K562 (cell line): Measurements from ENCODE around the gene CPN2. TPM values are rescaled to one million over a fixed set of nuclear protein-coding genes. Genes with fewer than 3 reads are reported as not detected.

Source experiments
- ATAC-seq: fragments of 200-7000 bp; cut with Tn5 transposase; 3 replicates; pipeline ENCODE4 v1.9.1; 2020; ENCODE audit warnings: moderate library complexity
- BruUV-seq: library from RNA; stranded (reverse); fragments of 400-500 nt; replicated peaks from 2 replicates; lab custom pipeline; 2021; lab: Mats Ljungman, UMichigan
- CTCF ChIA-PET: fragments of 300-600 bp; formaldehyde crosslinking; extraction: SDS; loops from one replicate; lab custom pipeline; 2021; ENCODE audit warnings: low intra/inter-chr PET ratio; lab: Yijun Ruan, JAX
- POLR2A ChIA-PET: fragments of 300-600, 350-650 bp; sonication (Branson Sonifier 250); formaldehyde crosslinking; extraction: SDS; loops from one replicate; lab custom pipeline; 2021; ENCODE audit warnings: antibody characterized with exemption, inconsistent platforms; lab: Yijun Ruan, JAX
- DNase-seq, 4 experiments: peaks; one replicate each; pipeline versions ENCODE4 v3.0.0 to v3.0.0-alpha.2; 2011 to 2018; ENCODE audit warnings: low spot score in 3 of 4, mixed read lengths in 3 of 4; ENCODE audit errors: extremely low read depth in 1 of 4
- FAIRE-seq: peaks from 2 replicates; lab custom pipeline; 2011; peaks lifted over from hg19 to GRCh38; lab: Jason Lieb, UNC
- H2AFZ ChIP-seq: 2 replicates; pipeline ENCODE4 v1.6.0; 2011; ENCODE audit warnings: low read depth, low read length, control low read depth, inconsistent platforms
- H3K27ac ChIP-seq: fragments of 200-600 bp; 3 replicates; pipeline ENCODE4 v1.8.0; 2011; ENCODE audit warnings: low read depth, mild to moderate bottlenecking, control low read depth, inconsistent platforms, low read length, moderate library complexity, mixed read lengths; ENCODE audit errors: extremely low read depth
- H3K27me3 ChIP-seq, 2 experiments: fragments of 300-600 bp in 1 of 2; 2 replicates in 1 of 2; 3 replicates in 1 of 2; pipeline versions ENCODE4 v1.6.0 to v1.8.0; 2011; ENCODE audit warnings: inconsistent platforms in 2 of 2, low read length in 2 of 2, mild to moderate bottlenecking in 1 of 2, mixed read lengths in 1 of 2, moderate library complexity in 1 of 2; ENCODE audit not compliant: control insufficient read depth in 2 of 2, insufficient read depth in 2 of 2
- H3K36me3 ChIP-seq: fragments of 300-600 bp; 3 replicates; pipeline ENCODE4 v1.8.0; 2011; ENCODE audit warnings: mild to moderate bottlenecking, low read length, inconsistent platforms; ENCODE audit not compliant: control insufficient read depth, insufficient read depth
- H3K4me1 ChIP-seq, 2 experiments: fragments of 200-600 bp in 1 of 2; replicated peaks in 1 of 2; 2 replicates in 1 of 2; 3 replicates in 1 of 2; pipeline versions ENCODE4 v1.5.1 to v1.8.0; 2011; ENCODE audit warnings: inconsistent platforms in 2 of 2, low read length in 2 of 2, mild to moderate bottlenecking in 1 of 2, mixed read lengths in 1 of 2, moderate library complexity in 1 of 2; ENCODE audit not compliant: control insufficient read depth in 2 of 2, insufficient read depth in 2 of 2
- H3K4me2 ChIP-seq: 2 replicates; pipeline ENCODE4 v1.6.1; 2011; ENCODE audit warnings: low read length, control low read depth, inconsistent platforms, mixed read lengths; ENCODE audit not compliant: insufficient read depth
- H3K4me3 ChIP-seq: fragments of 200-600 bp; sonication (generic), shearing (Covaris generic); 2 replicates; pipeline ENCODE4 v1.5.1; 2016; ENCODE audit warnings: control low read depth, inconsistent platforms
- H3K79me2 ChIP-seq: fragments of 200-600 bp; 3 replicates; pipeline ENCODE4 v1.8.0; 2011; ENCODE audit warnings: low read length, inconsistent platforms; ENCODE audit not compliant: control insufficient read depth, insufficient read depth
- H3K9ac ChIP-seq, 2 experiments: 2 replicates each; pipeline versions ENCODE4 v1.6.0 to v1.6.1; 2011; ENCODE audit warnings: low read depth in 2 of 2, low read length in 2 of 2, control low read depth in 1 of 2, inconsistent platforms in 1 of 2, mild to moderate bottlenecking in 1 of 2, mixed read lengths in 1 of 2; ENCODE audit not compliant: insufficient read depth in 1 of 2
- H3K9me1 ChIP-seq: one replicate; pipeline ENCODE4 v1.6.0; 2011; ENCODE audit warnings: inconsistent platforms, mild to moderate bottlenecking, low read length, moderate library complexity; ENCODE audit not compliant: control insufficient read depth, insufficient read depth
- H3K9me3 ChIP-seq: replicated peaks from 2 replicates; pipeline ENCODE4 v1.5.1; 2011; ENCODE audit warnings: low read depth, low read length, inconsistent platforms; ENCODE audit not compliant: control insufficient read depth, insufficient read depth
- H4K20me1 ChIP-seq: replicated peaks from 2 replicates; pipeline ENCODE4 v1.6.1; 2011; ENCODE audit warnings: low read length, inconsistent platforms, mixed read lengths; ENCODE audit not compliant: control insufficient read depth, insufficient read depth
- ARID3A ChIP-seq: IDR thresholded peaks from 2 replicates; pipeline ENCODE4 v1.6.1; 2012; ENCODE audit warnings: low read depth, low read length, improper control_type of control experiment, borderline replicate concordance
- ESRRA ChIP-seq: fragments of 450-650 bp; IDR thresholded peaks from 2 replicates; pipeline ENCODE4 v1.6.1; 2014; ENCODE audit warnings: low read depth, mild to moderate bottlenecking, moderate library complexity, borderline replicate concordance
- HMG20B ChIP-seq: fragments of 250-450 bp; sonication (Bioruptor Pico); IDR thresholded peaks from 2 replicates; pipeline ENCODE4 v1.5.0; 2021; ENCODE audit warnings: mild to moderate bottlenecking
- SPI1 ChIP-seq: IDR thresholded peaks from 2 replicates; pipeline ENCODE4 v1.6.1; 2011; ENCODE audit warnings: low read depth, low read length, control low read depth, borderline replicate concordance
- USF1 ChIP-seq: sonication (generic); formaldehyde crosslinking; IDR thresholded peaks from 2 replicates; pipeline ENCODE4 v1.9.0; 2022; ENCODE audit warnings: mild to moderate bottlenecking, missing genetic modification reagents
- USF2 ChIP-seq: sonication (generic); formaldehyde crosslinking; IDR thresholded peaks from 2 replicates; pipeline ENCODE4 v1.5.0; 2020; ENCODE audit warnings: missing genetic modification reagents
- ZBTB7A ChIP-seq: IDR thresholded peaks from 2 replicates; pipeline ENCODE4 v1.6.1; 2011; ENCODE audit warnings: low read depth, mild to moderate bottlenecking, low read length, moderate library complexity, borderline replicate concordance; ENCODE audit not compliant: control insufficient read depth
- ZZZ3 ChIP-seq: fragments of 450-650 bp; IDR thresholded peaks from 2 replicates; pipeline ENCODE4 v1.6.1; 2016; ENCODE audit warnings: antibody characterized with exemption, mild to moderate bottlenecking, moderate library complexity
- WGBS: fragments of 100-300 bp; shearing (Covaris generic); methylation state at CpG from one replicate; pipeline ENCODE4 v1.1.6; 2016; ENCODE audit warnings: low coverage, mixed read lengths; ENCODE audit not compliant: insufficient coverage; ENCODE audit errors: missing lambda C conversion rate; 5-methylcytosine and 5-hydroxymethylcytosine counted together
- in situ Hi-C: fragments of 300-500 bp; cut with MboI; formaldehyde crosslinking; loops from 4 replicates; pipeline ENCODE4 v1.15.0; 2018; ENCODE audit warnings: inconsistent platforms, mixed read lengths
- intact Hi-C: fragments of 100-400 bp; cut with micrococcal nuclease; formaldehyde crosslinking; loops from 2 replicates; pipeline ENCODE4 v1.14.2; 2022
- polyA plus RNA-seq, 8 experiments: library from polyadenylated mRNA; depleted of rRNA in 4 of 8; stranded (reverse) in 5 of 8; unstranded in 3 of 8; fragments of >200 nt; fragmentation: Nextera tagmentation in 2 of 8; fragmentation: Illumina TruSeq in 1 of 8; extraction: Ambion mirVana in 2 of 8; extraction: Trizol in 1 of 8; gene quantifications; 2 replicates each; pipeline versions ENCODE4 v1.2.1 to v1.2.3, GENCODE V29; 2011 to 2014; ENCODE audit warnings: inconsistent platforms in 1 of 8, missing spikeins in 1 of 8
- total RNA-seq, 7 experiments: library from RNA; depleted of rRNA in 6 of 7; stranded (reverse); fragments of >200 nt in 6 of 7; fragmentation: Illumina TruSeq in 2 of 7; extraction: Trizol in 2 of 7; gene quantifications; 2 replicates each; pipeline versions ENCODE4 v1.2.1 to v1.2.3, GENCODE V29; 2011 to 2021; ENCODE audit warnings: low replicate concordance in 1 of 7

Gene CPN2
- total and polyA plus RNA-seq, 9 of the 15 experiments (the other 6 are each of a cell fraction or from before 2014, with no cell fraction given): not detected

- TF ChIP-seq USF2 (CRISPR knock-in tag) (0 out of 2 replicates have a peak, but pooled peaks have one; percentile 18), USF1 (CRISPR knock-in tag) (peak; percentile 26; the same call in 1 of the 2 replicates), HMG20B (CRISPR knock-in tag) (no peak), ESRRA (no peak), ZZZ3 (no peak)
- TF ChIP-seq, all 486 proteins: peak for 3
Measured at GRCh38 chr3:194351080-194351672, at the start of gene CPN2 (continued).

GRCh38 chr3:194399874-194400411 is 48.8 kb upstream of the CPN2 start:
- TF ChIP-seq SPI1 (peak; percentile 67; the same call in 1 of the 2 replicates), ZBTB7A (no peak), ARID3A (no peak)
- TF ChIP-seq, all 486 proteins: peak for 1
- 55% methylated on average over 15 of the region's 15 CpGs for WGBS
- Histone ChIP-seq H3K4me1 (peaks cover 5 to 25% of the 10 kb centered on the region in 2 experiments; a peak in 4 of 5 replicates), H3K4me3 (no peak overlapping the region), H2AFZ (no peak overlapping the region), H3K4me2 (no peak overlapping the region), H4K20me1 (no peaks in the 10 kb centered on the region), H3K27ac (no peak overlapping the region), H3K79me2 (no peaks in the 10 kb centered on the region), H3K27me3 (no peaks in the 10 kb centered on the region), H3K9ac (no peak overlapping the region), H3K9me3 (no peaks in the 10 kb centered on the region), H3K9me1 (no peaks in the 10 kb centered on the region), H3K36me3 (peaks cover 13% of the 10 kb centered on the region; the same call in 1 of the 3 replicates)
- ChIA-PET CTCF (no interaction called here), POLR2A (interaction anchor here (1.3 kb wide), 1 partner anchor 8 kb away, joined by 3 read pairs; no protein-coding TSS in a partner anchor)
- ATAC-seq: no peak
- intact Hi-C loops: no loop called here
- no peak for FAIRE-seq
- DNase-seq: no peak
- BruUV-seq: no TSS peak
- in situ Hi-C loops: loop anchor here (5.0 kb wide), 1 partner anchor 63 kb away; no protein-coding TSS in a partner anchor
